ENCODE results near the gene LINS1. TPM values are rescaled to one million over a fixed set of nuclear protein-coding genes. Genes with fewer than 3 reads are reported as not detected.
A peak's percentile ranks its signal among the peaks of the same experiment; 100 is the strongest.

The LINS1 gene
- total RNA-seq, 1 experiment from 2014 or later: 17.3 TPM

DNA sequence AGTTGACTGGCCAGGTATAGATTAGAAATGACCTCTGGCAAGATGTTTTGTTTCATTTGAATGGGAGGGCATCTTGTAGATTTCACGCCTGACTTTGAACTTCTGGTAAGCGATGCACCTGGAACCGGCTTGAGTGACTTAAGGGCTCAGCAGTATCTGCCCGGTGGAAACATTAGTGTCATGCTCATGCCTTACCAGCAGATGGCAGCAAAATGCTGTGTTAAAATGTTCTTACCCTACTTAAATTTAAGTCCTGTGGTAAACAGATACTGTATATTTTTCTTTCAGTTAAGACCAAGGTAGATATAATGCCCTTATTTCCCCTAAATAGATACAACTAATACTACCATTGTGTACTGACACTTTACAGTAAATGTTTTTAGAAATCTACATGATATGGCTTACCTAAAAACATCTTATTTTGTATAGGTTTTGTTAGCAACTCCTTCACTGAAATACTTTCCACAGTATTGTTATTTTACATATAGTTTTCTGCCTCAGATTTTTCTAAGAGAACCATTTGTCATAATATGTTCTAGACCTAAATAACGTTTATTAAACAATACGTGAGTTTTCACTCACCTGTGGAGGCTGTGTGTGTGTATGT is 25.9 kb upstream of the LINS1 start:
- H3K36me3 ChIP-seq (ENCODE audit: insufficient read depth, low read length, poor library complexity, severe bottlenecking): peaks cover 7% of the 10 kb centered on the region
- intact Hi-C loops (cut with micrococcal nuclease; ENCODE audit: unreplicated experiment): loop anchor here (5.0 kb wide), 1 partner anchor 289 kb away; the partner anchor contains the start of gene LRRK1
- no peaks in the 10 kb centered on the region for H3K9me3 ChIP-seq (ENCODE audit: low read depth, low read length, poor library complexity, severe bottlenecking)
- peak; percentile 69 for DNase-seq (ENCODE audit: low spot score)
- H3K27me3 ChIP-seq (replicated peaks; ENCODE audit: insufficient read depth, low read depth, low read length, poor library complexity): no peaks in the 10 kb centered on the region
- TF ChIP-seq, protein P1, sequence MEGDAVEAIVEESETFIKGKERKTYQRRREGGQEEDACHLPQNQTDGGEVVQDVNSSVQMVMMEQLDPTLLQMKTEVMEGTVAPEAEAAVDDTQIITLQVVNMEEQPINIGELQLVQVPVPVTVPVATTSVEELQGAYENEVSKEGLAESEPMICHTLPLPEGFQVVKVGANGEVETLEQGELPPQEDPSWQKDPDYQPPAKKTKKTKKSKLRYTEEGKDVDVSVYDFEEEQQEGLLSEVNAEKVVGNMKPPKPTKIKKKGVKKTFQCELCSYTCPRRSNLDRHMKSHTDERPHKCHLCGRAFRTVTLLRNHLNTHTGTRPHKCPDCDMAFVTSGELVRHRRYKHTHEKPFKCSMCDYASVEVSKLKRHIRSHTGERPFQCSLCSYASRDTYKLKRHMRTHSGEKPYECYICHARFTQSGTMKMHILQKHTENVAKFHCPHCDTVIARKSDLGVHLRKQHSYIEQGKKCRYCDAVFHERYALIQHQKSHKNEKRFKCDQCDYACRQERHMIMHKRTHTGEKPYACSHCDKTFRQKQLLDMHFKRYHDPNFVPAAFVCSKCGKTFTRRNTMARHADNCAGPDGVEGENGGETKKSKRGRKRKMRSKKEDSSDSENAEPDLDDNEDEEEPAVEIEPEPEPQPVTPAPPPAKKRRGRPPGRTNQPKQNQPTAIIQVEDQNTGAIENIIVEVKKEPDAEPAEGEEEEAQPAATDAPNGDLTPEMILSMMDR (conservative IDR thresholded peaks at IDR 0.05; ENCODE audit: low read depth, low read length): peak; percentile 81
- no peak for TF ChIP-seq EZH2 (IDR thresholded peaks at IDR 0.05; ENCODE audit: borderline replicate concordance, low read depth, low read length, poor library complexity, severe bottlenecking)
- CTCF ChIA-PET: no interaction called here
- no peak overlapping the region for H3K4me3 ChIP-seq (ENCODE audit: low read depth, low read length, poor library complexity, severe bottlenecking)
- BruUV-seq (replicated peaks): no TSS peak
- POLR2A ChIA-PET (ENCODE audit: low non-redundant PET): no interaction called here
- no peak overlapping the region for H3K27ac ChIP-seq (ENCODE audit: low read depth, low read length, poor library complexity, severe bottlenecking)
- no peaks in the 10 kb centered on the region for H3K4me1 ChIP-seq (ENCODE audit: insufficient read depth, low read length, poor library complexity, severe bottlenecking)

DNA sequence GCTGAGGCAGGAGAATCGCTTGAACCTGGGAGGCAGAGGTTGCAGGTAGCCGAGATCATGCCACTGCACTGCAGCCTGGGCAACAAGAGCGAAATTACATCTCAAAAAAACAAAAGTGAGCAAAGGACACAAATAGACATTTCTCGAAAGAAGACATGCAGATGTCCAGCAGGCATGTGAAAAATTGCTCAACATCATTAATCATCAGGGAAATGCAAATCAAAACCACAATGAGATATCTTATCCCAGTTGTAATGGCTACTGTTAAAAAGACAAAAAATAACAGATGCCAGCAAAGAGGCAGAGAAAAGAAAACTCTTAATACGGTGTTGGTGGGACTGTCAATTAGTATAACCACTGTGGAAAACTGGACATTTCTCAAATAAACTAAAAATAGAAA is 21.3 kb upstream of the LINS1 start:
- ChIA-PET POLR2A (ENCODE audit: low non-redundant PET) (no interaction called here), CTCF (interaction anchor here (0.6 kb wide), 1 partner anchor 333 kb away, joined by 7 read pairs; no protein-coding TSS in a partner anchor)
- H3K4me1 ChIP-seq (ENCODE audit: insufficient read depth, low read length, poor library complexity, severe bottlenecking): no peaks in the 10 kb centered on the region
- no peaks in the 10 kb centered on the region for H3K27me3 ChIP-seq (replicated peaks; ENCODE audit: insufficient read depth, low read depth, low read length, poor library complexity)
- intact Hi-C loops (cut with micrococcal nuclease; ENCODE audit: unreplicated experiment): no loop called here
- no peak overlapping the region for H3K4me3 ChIP-seq (ENCODE audit: low read depth, low read length, poor library complexity, severe bottlenecking)
- H3K36me3 ChIP-seq (ENCODE audit: insufficient read depth, low read length, poor library complexity, severe bottlenecking): peaks cover 4% of the 10 kb centered on the region
- H3K9me3 ChIP-seq (ENCODE audit: low read depth, low read length, poor library complexity, severe bottlenecking): no peaks in the 10 kb centered on the region
- no TSS peak for BruUV-seq (replicated peaks)
- TF ChIP-seq, protein P1 (conservative IDR thresholded peaks at IDR 0.05; ENCODE audit: low read depth, low read length): no peak
- no peak for TF ChIP-seq EZH2 (IDR thresholded peaks at IDR 0.05; ENCODE audit: borderline replicate concordance, low read depth, low read length, poor library complexity, severe bottlenecking)
- no peak for DNase-seq (ENCODE audit: low spot score)
- no peak overlapping the region for H3K27ac ChIP-seq (ENCODE audit: low read depth, low read length, poor library complexity, severe bottlenecking)

- intact Hi-C loops (cut with micrococcal nuclease; ENCODE audit: unreplicated experiment): no loop called here
- Histone ChIP-seq H3K9me3 (ENCODE audit: low read depth, low read length, poor library complexity, severe bottlenecking) (no peaks in the 10 kb centered on the region), H3K4me3 (ENCODE audit: low read depth, low read length, poor library complexity, severe bottlenecking) (no peak overlapping the region), H3K4me1 (ENCODE audit: insufficient read depth, low read length, poor library complexity, severe bottlenecking) (no peaks in the 10 kb centered on the region), H3K27me3 (replicated peaks; ENCODE audit: insufficient read depth, low read depth, low read length, poor library complexity) (no peaks in the 10 kb centered on the region), H3K36me3 (ENCODE audit: insufficient read depth, low read length, poor library complexity, severe bottlenecking) (peaks cover 23% of the 10 kb centered on the region), H3K27ac (ENCODE audit: low read depth, low read length, poor library complexity, severe bottlenecking) (no peak overlapping the region)
- POLR2A ChIA-PET (ENCODE audit: low non-redundant PET): no interaction called here
- DNase-seq (ENCODE audit: low spot score): no peak
- no TSS peak for BruUV-seq (replicated peaks)
- CTCF ChIA-PET: no interaction called here
- TF ChIP-seq, protein P1 (conservative IDR thresholded peaks at IDR 0.05; ENCODE audit: low read depth, low read length): no peak
- no peak for TF ChIP-seq EZH2 (IDR thresholded peaks at IDR 0.05; ENCODE audit: borderline replicate concordance, low read depth, low read length, poor library complexity, severe bottlenecking)
Measured at GRCh38 chr15:100616700-100617099, 14.7 kb upstream of the LINS1 start.
